K562 (cell line): ENCODE data around the gene OTULIN. TPM values are rescaled to one million over a fixed set of nuclear protein-coding genes. Genes with fewer than 3 reads are reported as not detected.

Source experiments
- ARNT ChIP-seq, 2 experiments: fragments of 450-650 bp; IDR thresholded peaks; 2 replicates each; pipeline ENCODE4 v1.6.1; 2016; ENCODE audit warnings: mild to moderate bottlenecking in 1 of 2
- BACH1 ChIP-seq: fragments of 200-800 bp; sonication (Bioruptor generic); IDR thresholded peaks from 2 replicates; pipeline ENCODE4 v1.6.1; 2016; ENCODE audit warnings: missing genetic modification characterization, missing compliant biosample characterization
- C11orf30 ChIP-seq: fragments of 450-650 bp; IDR thresholded peaks from 2 replicates; pipeline ENCODE4 v1.6.1; 2016; ENCODE audit warnings: low read depth, mild to moderate bottlenecking
- CC2D1A ChIP-seq: fragments of 450-650 bp; IDR thresholded peaks from 2 replicates; pipeline ENCODE4 v1.6.1; 2017; ENCODE audit warnings: mild to moderate bottlenecking
- FOXM1 ChIP-seq, 2 experiments: fragments of 450-650 bp in 1 of 2; sonication (generic) in 1 of 2; formaldehyde crosslinking in 1 of 2; IDR thresholded peaks; 2 replicates each; pipeline versions ENCODE4 v1.6.1 to v1.9.0; 2017 to 2022; ENCODE audit warnings: low read depth in 2 of 2, mild to moderate bottlenecking in 2 of 2, missing genetic modification reagents in 1 of 2, moderate library complexity in 1 of 2
- HDAC1 ChIP-seq, 2 experiments: fragments of 450-650 bp; IDR thresholded peaks; 2 replicates each; pipeline ENCODE4 v1.6.1; 2016 to 2017; ENCODE audit warnings: inconsistent platforms in 1 of 2, mild to moderate bottlenecking in 1 of 2, moderate library complexity in 1 of 2
- KDM1A ChIP-seq, 2 experiments: fragments of 450-650 bp; IDR thresholded peaks; 2 replicates each; pipeline ENCODE4 v1.6.1; 2016; ENCODE audit warnings: mild to moderate bottlenecking in 2 of 2
- NCOA1 ChIP-seq: fragments of 450-650 bp; IDR thresholded peaks from 2 replicates; pipeline ENCODE4 v1.6.1; 2016; ENCODE audit warnings: low read depth
- NFIC ChIP-seq: fragments of 450-650 bp; IDR thresholded peaks from 2 replicates; pipeline ENCODE4 v1.6.1; 2017; ENCODE audit warnings: mild to moderate bottlenecking, inconsistent platforms
- OTX1 ChIP-seq: fragments of 450-650 bp; formaldehyde crosslinking; IDR thresholded peaks from 2 replicates; pipeline ENCODE4 v1.4.0; 2022; ENCODE audit warnings: mild to moderate bottlenecking
- TAL1 ChIP-seq: fragments of 450-650 bp; IDR thresholded peaks from 2 replicates; pipeline ENCODE4 v1.6.1; 2016; ENCODE audit warnings: mild to moderate bottlenecking
- polyA plus RNA-seq, 8 experiments: library from polyadenylated mRNA; depleted of rRNA in 4 of 8; stranded (reverse) in 5 of 8; unstranded in 3 of 8; fragments of >200 nt; fragmentation: Nextera tagmentation in 2 of 8; fragmentation: Illumina TruSeq in 1 of 8; extraction: Ambion mirVana in 2 of 8; extraction: Trizol in 1 of 8; gene quantifications; 2 replicates each; pipeline versions ENCODE4 v1.2.1 to v1.2.3, GENCODE V29; 2011 to 2014; ENCODE audit warnings: inconsistent platforms in 1 of 8, missing spikeins in 1 of 8
- total RNA-seq, 7 experiments: library from RNA; depleted of rRNA in 6 of 7; stranded (reverse); fragments of >200 nt in 6 of 7; fragmentation: Illumina TruSeq in 2 of 7; extraction: Trizol in 2 of 7; gene quantifications; 2 replicates each; pipeline versions ENCODE4 v1.2.1 to v1.2.3, GENCODE V29; 2011 to 2021; ENCODE audit warnings: low replicate concordance in 1 of 7
- TF ChIP-seq, protein P1 (sequence below): sonication (generic); formaldehyde crosslinking; IDR thresholded peaks from 2 replicates; pipeline ENCODE4 v1.8.0; 2022; ENCODE audit warnings: mild to moderate bottlenecking, missing genetic modification reagents, borderline replicate concordance
- TF ChIP-seq, protein P2 (sequence below): sonication (generic); formaldehyde crosslinking; IDR thresholded peaks from 2 replicates; pipeline ENCODE4 v1.8.0; 2023; ENCODE audit warnings: mild to moderate bottlenecking, missing genetic modification reagents
- TF ChIP-seq, protein P3 (sequence below): fragments of 200-600 bp; sonication (generic); IDR thresholded peaks from one replicate; pipeline ENCODE4 v1.6.1; 2012; ENCODE audit warnings: mild to moderate bottlenecking, low read depth, low read length, inconsistent platforms

Gene OTULIN
- total and polyA plus RNA-seq, 9 of the 15 experiments (the other 6 are each of a cell fraction or from before 2014, with no cell fraction given) = 3.3 to 33.6 (median 20.1) TPM

DNA sequence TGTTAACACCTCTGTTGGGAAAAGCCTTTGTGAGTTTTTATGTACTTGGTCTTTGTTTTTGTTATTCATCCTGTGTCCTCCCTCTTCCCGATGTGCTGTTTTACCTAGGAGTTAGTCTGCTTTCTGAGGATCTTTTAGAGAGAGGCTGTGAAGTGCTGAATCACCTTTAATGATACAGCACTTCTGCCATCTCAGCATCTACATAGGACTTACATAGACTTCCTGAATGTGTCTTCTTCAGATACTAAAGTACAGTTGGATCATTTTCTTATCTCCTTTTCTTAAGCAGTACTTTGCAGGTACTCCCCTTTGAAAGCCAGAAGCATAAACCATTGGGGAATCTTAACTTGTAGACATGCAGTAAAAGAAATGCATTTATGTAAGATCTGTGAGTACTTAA, 31.5 kb downstream of the OTULIN start (continued):
- TF ChIP-seq KDM1A (IDR thresholded peaks at IDR 0.05) (0 out of 4 replicates have a peak, but pooled peaks have one; percentile 29 to 30), ARNT (IDR thresholded peaks at IDR 0.05) (peak in 1 of 2 experiments; percentile 62; a peak in 2 of 4 replicates), FOXM1 (IDR thresholded peaks at IDR 0.05; ENCODE audit: low read depth) (0 out of 2 replicates have a peak, but pooled peaks have one; percentile 38), FOXM1 (CRISPR knock-in tag; IDR thresholded peaks at IDR 0.05; ENCODE audit: low read depth) (no peak), NCOA1 (peak; percentile 24; the same call in 1 of the 2 replicates), HDAC1 (IDR thresholded peaks at IDR 0.05) (peak in 1 of 2 experiments; percentile 52; a peak in 1 of 4 replicates), CC2D1A (peak; percentile 27; the same call in 1 of the 2 replicates), OTX1 (no peak), BACH1 (peak; percentile 99), TAL1 (peak; percentile 67), C11orf30 (peak; percentile 99), NFIC (peak; percentile 26)
- TF ChIP-seq, protein P1, sequence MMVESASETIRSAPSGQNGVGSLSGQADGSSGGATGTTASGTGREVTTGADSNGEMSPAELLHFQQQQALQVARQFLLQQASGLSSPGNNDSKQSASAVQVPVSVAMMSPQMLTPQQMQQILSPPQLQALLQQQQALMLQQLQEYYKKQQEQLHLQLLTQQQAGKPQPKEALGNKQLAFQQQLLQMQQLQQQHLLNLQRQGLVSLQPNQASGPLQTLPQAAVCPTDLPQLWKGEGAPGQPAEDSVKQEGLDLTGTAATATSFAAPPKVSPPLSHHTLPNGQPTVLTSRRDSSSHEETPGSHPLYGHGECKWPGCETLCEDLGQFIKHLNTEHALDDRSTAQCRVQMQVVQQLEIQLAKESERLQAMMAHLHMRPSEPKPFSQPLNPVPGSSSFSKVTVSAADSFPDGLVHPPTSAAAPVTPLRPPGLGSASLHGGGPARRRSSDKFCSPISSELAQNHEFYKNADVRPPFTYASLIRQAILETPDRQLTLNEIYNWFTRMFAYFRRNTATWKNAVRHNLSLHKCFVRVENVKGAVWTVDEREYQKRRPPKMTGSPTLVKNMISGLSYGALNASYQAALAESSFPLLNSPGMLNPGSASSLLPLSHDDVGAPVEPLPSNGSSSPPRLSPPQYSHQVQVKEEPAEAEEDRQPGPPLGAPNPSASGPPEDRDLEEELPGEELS (CRISPR knock-in tag) = no peak
- TF ChIP-seq, protein P2, sequence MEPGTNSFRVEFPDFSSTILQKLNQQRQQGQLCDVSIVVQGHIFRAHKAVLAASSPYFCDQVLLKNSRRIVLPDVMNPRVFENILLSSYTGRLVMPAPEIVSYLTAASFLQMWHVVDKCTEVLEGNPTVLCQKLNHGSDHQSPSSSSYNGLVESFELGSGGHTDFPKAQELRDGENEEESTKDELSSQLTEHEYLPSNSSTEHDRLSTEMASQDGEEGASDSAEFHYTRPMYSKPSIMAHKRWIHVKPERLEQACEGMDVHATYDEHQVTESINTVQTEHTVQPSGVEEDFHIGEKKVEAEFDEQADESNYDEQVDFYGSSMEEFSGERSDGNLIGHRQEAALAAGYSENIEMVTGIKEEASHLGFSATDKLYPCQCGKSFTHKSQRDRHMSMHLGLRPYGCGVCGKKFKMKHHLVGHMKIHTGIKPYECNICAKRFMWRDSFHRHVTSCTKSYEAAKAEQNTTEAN (CRISPR knock-in tag) = no peak
- TF ChIP-seq, protein P3, sequence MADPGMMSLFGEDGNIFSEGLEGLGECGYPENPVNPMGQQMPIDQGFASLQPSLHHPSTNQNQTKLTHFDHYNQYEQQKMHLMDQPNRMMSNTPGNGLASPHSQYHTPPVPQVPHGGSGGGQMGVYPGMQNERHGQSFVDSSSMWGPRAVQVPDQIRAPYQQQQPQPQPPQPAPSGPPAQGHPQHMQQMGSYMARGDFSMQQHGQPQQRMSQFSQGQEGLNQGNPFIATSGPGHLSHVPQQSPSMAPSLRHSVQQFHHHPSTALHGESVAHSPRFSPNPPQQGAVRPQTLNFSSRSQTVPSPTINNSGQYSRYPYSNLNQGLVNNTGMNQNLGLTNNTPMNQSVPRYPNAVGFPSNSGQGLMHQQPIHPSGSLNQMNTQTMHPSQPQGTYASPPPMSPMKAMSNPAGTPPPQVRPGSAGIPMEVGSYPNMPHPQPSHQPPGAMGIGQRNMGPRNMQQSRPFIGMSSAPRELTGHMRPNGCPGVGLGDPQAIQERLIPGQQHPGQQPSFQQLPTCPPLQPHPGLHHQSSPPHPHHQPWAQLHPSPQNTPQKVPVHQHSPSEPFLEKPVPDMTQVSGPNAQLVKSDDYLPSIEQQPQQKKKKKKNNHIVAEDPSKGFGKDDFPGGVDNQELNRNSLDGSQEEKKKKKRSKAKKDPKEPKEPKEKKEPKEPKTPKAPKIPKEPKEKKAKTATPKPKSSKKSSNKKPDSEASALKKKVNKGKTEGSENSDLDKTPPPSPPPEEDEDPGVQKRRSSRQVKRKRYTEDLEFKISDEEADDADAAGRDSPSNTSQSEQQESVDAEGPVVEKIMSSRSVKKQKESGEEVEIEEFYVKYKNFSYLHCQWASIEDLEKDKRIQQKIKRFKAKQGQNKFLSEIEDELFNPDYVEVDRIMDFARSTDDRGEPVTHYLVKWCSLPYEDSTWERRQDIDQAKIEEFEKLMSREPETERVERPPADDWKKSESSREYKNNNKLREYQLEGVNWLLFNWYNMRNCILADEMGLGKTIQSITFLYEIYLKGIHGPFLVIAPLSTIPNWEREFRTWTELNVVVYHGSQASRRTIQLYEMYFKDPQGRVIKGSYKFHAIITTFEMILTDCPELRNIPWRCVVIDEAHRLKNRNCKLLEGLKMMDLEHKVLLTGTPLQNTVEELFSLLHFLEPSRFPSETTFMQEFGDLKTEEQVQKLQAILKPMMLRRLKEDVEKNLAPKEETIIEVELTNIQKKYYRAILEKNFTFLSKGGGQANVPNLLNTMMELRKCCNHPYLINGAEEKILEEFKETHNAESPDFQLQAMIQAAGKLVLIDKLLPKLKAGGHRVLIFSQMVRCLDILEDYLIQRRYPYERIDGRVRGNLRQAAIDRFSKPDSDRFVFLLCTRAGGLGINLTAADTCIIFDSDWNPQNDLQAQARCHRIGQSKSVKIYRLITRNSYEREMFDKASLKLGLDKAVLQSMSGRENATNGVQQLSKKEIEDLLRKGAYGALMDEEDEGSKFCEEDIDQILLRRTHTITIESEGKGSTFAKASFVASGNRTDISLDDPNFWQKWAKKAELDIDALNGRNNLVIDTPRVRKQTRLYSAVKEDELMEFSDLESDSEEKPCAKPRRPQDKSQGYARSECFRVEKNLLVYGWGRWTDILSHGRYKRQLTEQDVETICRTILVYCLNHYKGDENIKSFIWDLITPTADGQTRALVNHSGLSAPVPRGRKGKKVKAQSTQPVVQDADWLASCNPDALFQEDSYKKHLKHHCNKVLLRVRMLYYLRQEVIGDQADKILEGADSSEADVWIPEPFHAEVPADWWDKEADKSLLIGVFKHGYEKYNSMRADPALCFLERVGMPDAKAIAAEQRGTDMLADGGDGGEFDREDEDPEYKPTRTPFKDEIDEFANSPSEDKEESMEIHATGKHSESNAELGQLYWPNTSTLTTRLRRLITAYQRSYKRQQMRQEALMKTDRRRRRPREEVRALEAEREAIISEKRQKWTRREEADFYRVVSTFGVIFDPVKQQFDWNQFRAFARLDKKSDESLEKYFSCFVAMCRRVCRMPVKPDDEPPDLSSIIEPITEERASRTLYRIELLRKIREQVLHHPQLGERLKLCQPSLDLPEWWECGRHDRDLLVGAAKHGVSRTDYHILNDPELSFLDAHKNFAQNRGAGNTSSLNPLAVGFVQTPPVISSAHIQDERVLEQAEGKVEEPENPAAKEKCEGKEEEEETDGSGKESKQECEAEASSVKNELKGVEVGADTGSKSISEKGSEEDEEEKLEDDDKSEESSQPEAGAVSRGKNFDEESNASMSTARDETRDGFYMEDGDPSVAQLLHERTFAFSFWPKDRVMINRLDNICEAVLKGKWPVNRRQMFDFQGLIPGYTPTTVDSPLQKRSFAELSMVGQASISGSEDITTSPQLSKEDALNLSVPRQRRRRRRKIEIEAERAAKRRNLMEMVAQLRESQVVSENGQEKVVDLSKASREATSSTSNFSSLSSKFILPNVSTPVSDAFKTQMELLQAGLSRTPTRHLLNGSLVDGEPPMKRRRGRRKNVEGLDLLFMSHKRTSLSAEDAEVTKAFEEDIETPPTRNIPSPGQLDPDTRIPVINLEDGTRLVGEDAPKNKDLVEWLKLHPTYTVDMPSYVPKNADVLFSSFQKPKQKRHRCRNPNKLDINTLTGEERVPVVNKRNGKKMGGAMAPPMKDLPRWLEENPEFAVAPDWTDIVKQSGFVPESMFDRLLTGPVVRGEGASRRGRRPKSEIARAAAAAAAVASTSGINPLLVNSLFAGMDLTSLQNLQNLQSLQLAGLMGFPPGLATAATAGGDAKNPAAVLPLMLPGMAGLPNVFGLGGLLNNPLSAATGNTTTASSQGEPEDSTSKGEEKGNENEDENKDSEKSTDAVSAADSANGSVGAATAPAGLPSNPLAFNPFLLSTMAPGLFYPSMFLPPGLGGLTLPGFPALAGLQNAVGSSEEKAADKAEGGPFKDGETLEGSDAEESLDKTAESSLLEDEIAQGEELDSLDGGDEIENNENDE = no peak
